ENCODE measurements around the gene FFAR2.

DNA sequence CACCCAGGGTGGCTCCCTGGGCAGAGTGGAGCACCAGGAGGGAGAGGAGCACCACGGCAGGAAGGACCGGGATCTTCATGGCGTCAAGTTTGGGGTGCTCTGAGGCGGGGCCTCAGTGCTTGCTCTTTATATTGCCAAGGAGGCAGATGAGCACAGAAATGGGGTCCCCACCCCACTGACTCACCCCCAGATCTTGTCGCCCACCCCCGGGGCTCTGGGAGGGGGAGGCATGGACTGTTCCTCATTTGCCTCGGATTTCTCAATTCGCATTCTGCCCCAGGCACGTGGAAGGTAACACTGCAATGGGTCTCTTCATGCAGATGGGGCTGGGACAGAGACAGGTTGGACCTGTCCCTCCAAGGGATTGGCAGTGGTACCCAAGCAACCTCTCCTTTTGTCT lies 42.3 kb downstream of the FFAR2 start, which contains the start of gene KRTDAP:
- TF ChIP-seq CTCF (IDR thresholded peaks at IDR 0.05) (no peak), POLR2A (IDR thresholded peaks at IDR 0.05) (no peak)
